Activated CD8-positive, alpha-beta memory T cell treated with anti-CD3 and anti-CD28 coated beads for 24 hours (primary cell): ENCODE data around the gene ANKRD53.

ENCODE experiments used
- DNase-seq: peaks from one replicate; pipeline ENCODE4 v3.0.0-alpha.2; 2020

ANKRD53 gene

DNA sequence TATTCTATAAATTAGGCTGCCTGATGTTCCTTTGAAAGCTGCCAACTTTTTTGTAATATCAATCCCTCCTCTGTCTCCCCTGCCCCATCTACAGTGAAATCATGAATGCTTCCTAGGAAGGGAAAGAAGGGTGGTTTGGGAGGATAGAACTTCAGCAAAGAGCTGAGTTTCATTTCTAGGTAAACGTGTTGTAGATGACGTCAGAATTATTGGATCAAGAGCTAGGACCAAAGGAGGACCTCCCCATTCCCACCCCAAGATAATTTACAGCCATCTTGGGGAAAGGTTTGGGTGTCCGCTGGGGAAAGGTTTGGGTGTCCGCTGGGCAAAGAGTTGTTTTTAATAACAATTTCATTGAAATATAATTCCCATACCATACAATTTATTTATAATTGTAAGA is 11.2 kb upstream of the ANKRD53 start:
- DNase-seq = no peak

DNA sequence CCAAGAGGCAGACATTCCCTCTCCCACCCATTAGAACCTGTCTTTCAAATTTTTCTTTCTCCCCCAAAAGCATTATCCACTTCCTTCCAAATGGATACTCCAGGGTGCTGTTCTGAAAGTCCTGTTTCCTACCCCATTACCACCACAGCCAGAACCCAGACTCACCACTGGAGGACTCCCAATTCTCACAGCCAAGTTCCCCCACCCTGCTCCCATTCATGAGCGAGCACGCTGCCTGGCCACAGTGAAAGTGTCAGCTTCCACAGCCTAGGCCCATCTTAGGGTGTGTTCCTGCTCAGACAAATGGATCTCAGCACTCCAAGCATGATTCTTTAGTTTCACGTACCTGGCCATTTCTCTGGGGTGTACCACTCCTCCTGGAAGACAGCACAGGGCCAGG is 3.8 kb upstream of the ANKRD53 start:
- DNase-seq = no peak

DNA sequence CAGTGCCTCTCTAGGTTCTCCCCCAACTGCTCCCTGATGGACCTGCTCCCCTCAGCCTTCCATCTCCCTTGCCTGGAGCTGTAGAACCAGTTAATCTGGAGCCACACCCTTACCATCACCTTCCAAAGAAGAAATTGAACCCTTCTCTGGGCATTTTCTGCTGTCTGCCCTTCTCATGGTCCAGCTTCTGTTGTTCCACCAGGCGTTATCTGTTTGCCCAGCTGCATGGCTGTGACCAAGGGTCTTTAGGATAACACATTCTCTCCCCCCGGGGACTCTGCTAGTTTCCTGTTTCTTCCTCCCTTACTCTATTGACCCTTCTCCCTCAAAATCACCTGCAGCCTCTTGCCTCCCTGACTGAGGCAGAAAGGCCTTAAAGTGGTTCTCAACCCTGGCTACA is 3.2 kb upstream of the ANKRD53 start:
- no peak for DNase-seq

DNA sequence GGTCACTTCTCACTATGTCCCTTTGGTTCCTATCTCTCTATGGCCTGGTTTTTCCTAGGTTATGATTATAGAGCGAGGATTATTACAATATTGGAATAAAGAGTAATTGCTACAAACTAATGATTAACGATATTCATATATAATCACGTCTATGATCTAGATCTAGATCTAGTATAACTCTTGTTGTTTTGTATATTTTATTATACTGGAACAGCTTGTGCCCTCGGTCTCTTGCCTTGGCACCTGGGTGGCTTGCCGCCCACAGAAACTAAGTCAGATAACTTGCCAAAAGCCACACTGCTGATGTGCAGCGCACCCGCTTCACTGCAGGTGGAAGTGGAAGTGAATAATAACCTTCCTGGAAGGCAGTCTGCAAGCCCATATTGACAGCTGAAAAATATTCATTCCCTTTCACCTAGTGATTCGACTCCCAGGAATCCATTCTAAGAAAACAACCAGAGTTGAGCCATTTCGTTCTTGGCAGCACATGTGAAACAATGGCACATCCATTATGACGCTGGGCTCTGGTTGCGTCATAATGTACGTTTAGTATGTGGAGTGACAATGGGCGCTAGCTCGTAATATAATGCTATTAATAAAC is 725 bp upstream of the ANKRD53 start:
- DNase-seq = no peak

DNA sequence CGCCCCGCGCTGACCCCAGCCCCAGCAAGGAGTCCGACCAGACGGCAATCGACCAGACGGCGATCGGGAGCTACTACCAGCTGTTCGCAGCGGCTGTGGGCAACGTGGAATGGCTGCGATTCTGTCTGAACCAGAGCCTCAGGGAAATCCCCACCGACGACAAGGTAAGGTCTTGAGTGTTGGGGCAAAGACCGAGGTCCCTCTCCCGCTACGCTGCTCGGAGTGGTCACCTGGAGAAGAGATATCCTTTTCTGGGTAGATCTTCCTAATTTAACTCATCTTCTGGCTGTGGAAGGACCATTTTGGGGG is 704 bp downstream of the ANKRD53 start:
- no peak for DNase-seq

DNA sequence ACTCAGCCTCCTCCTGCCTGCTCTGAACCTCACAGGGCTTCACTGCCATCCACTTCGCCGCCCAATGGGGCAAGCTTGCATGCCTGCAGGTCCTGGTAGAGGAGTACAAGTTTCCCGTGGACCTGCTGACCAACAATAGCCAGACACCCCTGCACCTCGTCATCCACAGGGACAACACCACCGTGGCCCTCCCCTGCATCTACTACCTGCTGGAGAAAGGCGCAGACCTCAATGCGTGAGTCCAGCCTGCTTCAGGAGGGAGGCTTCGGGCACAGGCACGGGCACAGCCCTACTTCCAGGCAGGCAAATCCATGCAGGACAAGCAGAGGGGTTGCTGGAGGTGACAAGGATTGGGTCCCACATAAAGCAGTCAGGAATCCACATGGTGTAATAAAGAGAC is 1.2 kb downstream of the ANKRD53 start:
- peak; percentile 56 for DNase-seq

DNA sequence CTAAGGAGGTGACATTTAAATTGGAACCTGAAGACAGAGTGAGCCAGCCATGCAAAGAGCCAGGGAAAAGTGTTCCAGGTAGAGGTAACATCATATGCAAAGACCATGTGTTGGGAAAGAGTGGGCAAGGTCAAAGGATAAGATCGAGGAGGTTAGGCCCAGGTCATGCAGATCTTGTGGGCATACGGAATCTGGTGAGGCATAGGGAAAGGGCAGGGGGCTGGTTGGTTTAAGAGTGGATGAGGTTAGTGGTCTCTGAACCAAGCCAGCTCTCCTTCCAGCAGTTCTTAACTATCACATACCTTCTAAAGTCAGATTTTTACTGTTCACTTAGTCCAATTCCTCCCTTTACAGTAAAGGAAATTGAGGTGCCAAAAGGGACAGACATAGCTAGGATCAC is 3.0 kb downstream of the ANKRD53 start:
- peak; percentile 28 for DNase-seq

DNA sequence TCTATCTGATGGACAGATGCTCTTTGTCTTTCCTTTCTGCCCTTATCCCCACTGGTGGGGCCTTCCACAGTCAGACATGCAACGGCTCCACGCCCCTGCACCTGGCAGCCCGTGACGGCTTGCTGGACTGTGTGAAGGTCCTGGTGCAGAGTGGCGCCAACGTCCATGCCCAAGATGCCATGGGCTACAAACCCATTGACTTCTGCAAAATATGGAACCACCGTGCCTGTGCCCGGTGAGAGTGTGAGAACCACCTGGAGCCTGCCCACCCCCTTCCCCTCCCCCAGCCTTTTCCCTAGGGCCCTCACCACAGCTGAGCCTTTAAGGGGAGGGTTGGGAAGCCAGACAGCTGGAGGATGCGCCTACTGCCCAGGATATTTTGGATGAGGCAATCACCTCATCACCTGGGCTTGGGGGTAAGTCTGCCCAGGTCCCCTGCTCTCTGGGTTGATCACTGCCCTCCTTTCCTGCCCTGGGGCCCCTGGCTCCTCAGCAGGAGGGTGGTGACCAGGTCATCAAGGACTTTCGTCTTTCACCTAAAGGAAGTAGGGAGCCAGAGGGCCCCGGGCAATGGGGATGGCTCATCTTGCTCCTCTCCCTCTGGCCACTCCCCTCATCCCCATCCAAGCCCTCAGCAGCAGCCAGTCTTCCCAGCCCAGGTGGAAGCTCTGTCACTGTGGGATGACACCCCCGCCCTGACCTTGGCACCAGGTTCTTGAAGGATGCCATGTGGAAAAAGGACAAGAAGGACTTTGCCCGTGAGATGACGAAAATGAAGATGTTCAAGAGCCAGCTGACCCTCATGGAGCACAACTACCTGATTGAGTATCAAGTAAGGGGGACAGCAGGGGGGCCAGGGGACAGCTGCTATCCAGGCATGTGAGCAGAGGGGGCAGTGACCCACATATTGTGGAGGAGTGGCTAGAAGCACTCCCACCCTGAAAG is 3.7 kb downstream of the ANKRD53 start:
- peak; percentile 45 for DNase-seq

DNA sequence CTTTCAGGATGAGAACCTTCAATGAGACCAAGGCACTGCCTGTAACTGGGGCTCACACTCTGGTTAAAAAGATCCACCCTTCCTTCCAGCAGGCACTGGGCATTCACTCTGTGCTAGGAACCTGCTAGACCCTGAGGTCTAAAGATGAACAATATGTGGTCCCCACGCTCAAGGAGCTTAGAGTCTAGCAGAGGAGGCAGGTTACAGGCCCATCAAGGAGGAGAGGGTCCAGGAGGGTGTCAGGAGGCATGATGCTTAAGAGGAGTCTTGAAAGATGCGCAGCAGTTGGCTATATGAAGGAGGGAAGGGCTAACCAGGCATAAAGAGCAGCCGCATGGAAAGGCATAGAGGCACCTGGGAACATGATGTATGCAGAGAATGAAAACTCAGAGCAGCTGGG is 4.5 kb downstream of the ANKRD53 start:
- DNase-seq = peak; percentile 51

DNA sequence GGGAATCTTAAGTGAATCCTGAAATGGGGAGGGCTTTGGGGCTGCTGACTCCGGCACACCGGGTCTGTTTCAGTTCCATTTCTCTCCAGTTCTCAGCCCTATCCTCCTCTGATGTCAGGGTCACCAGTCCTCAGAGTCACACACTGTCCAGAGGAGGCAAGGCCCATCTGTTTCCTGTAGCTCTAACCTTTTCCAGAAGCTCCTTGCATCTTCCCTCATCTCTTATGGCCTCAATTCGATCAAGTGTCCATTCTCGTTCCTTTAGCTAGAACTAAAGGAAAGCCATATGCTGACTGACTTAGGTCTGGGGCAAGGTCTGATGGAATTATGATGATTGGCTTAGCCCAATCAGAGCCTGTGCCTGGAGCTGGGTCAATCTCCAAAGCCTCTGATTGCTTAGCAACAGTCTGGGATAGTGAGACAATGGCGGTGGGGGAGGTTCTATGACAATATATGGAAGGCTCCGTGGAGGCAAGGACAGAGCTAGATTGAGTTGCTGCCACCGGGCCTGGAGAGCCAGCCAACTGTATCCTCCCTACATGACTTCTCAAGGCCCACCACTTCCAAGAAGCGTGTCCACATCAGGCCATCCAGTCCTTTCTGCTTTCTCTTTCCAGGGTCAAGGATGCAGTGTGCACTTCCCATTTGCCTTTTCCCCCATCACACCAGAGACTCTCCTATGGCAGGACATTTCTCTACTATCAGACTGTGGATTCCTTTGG is 5.2 kb downstream of the ANKRD53 start:
- DNase-seq = peak; percentile 46

DNA sequence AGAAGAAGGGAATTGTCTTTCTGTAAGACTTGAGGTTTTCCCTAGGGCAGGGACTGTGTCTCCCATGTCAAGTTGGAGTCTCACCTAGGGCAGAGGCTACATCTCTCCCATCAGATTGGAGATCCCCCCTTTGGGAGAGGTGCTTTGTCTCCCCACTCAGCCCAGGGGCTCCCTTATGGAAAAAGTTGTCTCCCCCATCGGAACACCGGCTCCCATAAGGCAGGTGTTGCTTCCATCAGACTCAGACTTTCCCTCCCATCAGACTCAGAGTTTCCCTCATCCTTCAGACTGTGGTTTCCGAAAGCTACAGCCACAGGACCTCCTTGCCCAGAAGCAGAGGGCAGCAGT is 5.8 kb downstream of the ANKRD53 start:
- no peak for DNase-seq

DNA sequence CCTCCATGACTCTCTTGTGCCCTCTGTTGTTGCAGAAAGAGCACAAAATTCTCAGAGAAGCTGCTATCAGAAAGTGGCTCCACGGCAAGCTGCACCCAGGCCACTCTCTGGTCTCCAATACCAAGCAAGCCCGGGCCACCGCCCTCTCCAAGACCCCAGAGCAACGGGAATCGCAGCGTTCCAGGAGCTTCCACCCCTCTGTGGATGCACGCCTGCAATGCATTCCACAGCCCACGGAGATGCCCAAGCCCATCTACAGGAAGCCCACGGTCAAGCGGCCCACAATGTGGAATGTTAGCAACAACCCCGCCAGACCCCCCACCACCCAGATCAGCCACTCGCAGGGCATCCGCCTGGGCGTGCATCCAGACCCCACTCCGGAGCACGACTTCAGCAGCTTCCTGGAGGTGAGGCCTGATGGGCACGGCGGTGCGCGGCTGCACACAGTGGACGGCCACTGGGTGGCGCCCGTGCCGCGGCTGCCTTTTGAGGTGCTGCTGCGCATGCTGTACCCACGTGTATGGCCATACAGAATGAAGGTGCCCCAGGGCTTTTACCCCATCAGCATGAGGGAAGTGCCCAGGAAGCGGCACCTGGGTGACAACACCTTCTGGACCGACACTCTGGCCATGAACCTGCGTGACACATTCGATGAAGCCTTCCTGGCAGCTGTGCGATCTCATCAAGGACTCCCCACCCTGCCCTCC is 6.3 kb downstream of the ANKRD53 start:
- peak; percentile 93 for DNase-seq

DNA sequence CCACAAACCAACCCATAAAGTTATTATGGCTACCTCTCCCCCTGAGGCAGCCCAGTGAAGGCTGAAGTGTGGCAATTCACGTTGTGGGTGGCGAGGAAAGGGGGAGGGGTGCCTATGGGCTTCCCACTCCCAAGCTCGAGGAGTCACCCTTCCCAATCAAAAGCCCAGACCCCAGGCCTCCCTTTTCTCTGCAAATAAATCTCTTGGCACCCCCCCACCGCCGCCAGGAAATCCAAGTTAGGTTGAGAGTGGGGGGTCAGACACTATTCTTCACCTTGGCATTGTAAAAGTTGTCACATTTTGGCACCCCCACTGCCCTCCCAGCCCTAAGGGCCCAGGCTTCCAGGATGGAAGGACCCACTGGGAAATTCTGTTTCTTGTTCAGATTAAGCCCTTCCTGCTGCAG is 6.9 kb downstream of the ANKRD53 start:
- no peak for DNase-seq

DNA sequence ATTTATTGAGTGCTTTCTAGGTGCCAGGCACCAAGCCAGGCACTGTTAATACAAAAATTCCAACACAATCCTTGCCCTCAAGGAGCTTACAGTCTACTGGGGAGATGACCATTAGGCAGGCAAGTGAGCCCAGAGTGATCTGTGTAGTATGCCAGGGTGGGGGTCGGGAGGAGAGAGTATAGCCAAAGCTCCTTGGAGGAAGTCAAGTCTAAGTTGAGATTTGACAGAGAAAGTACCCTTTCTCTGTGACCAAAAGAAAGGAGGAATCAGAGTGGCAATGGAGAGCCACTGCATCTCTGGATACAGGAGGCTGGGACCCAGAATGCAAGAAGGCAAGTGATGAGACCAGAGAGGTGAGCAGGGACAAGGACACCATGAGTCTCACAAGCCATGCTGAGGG is 7.5 kb downstream of the ANKRD53 start:
- peak; percentile 47 for DNase-seq

DNA sequence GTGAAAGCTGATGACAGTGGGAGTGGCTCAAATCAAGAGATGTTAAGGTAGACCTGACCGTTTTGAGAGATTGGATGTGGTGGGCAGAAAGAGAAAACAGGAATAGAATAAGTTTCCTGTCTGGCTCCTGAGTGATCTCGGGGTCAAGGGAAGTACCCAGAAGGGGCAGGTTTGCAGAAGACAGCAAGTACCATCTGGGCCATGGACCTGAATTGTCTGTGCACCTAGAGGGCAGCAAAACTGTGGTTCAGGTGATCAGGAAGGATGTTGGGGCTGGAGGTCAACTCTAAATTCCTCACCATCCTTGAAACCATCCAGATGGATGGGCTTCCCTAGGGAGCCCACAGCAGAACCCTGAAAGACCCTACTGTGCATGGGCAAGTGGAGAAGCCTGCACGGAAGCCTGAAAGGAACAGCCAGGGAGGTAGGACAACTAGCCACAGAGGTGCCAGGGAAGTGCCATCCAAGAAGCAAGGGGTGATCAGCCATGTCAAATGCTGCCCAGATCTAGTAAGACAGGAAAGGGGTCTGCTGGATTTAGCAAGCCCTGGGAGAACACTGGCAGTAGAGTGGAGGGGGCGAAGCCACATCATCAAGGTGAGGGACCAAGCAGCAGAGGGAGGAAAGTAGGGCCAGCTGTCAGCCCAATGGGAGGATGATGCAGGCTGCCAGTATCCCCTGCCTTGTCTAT is 8.2 kb downstream of the ANKRD53 start:
- DNase-seq = peak; percentile 52

DNA sequence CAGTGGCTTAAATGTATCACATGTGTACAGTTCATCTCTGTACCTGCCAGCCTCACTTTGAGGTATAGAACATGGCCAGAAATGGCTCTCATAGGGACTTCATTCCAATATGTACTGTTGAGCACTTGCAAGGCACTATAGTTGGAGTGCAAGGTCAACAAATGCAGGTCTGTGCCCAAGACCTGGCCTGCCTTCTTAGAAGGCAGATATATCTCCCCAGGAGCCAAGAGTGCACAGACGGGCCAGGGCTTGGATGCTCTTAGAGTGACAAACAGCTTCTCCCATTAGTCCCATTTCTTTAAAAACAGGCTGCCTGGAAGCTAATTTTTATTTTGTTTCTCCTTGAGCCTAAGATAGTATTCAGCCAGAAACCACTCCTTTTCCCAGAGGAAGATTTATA is 9.0 kb downstream of the ANKRD53 start:
- peak; percentile 19 for DNase-seq

DNA sequence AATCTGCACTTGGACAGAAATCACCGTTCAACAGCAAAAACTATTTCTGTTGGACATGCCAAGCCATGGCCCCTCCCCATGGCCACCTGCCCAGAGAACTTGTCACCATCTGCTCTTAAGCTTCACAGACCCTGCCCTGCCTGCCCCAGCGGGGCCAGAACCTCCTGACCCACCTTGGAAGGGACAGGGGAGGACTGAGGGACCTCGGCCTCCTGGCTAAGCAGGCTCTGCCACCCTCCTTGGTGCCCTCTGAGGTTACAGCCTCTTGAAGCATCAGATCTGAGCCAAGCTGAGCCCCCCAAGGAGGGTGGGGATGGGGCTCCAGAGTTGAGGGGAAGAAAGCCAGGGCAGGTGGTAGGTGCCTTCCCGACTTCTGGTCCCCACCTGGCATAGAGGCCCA is 9.7 kb downstream of the ANKRD53 start:
- peak; percentile 46 for DNase-seq

DNA sequence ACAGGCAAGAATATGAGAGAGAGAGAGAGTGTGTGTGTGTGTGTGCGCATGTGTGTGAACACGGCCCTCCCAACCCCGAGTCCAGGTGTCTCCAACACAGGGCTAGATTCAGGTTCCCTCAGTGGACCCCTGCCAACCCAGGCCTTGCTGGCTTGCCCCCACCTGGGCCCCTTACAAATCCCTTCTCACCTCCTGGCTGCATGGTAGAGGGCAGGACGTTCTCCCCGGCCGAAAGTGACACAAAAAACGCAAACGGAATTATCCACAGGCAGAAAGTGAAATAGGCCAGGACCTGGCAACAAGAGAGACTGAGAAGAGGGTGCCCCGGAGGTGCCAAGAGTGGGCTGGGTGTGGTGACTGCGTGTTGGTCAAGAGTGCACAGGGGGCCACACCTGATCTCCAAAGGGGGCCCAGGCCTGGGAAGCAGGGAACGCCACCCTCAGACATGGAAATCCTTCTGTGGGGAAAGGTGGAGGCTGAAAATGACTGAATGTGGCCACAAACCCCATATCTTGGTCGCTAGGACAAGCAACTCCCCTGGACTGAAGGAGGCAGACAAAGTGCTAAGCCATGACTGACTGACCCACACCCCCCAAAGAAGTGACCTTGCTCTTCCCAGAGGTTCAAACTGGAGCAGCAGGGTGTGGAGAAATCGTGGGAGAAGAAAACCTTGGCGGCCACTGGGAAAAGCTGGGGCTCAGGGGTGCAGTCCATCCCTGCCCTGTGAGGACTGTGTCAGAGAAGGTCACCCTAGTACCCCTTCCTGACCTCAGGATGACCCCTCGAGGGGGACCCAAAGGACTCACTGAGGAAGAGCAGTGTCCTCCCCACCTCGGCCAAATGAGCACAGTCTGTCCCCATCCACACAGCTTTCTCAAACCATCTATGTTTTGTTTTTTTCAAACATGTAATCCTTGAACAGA is 10.6 kb downstream of the ANKRD53 start:
- peak; percentile 50 for DNase-seq

DNA sequence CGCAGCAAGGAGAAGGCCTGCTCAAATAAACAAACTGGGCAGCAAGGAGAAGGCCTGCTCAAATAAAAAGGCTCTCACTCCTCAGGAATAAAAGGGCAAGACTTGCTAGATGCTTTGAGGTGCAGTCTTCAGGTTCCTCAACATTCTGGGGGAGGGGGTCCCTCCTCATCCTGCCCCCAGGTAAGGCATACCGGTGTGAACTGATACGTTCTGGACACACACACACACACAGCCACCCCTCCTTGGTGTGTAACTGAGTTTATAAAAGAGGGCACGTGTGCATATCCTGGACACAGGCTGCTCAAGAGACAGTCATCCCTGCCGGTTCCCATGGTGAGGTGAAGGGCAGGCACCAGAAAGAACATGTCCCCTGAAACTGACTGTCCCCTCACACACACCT is 11.8 kb downstream of the ANKRD53 start:
- DNase-seq = no peak

DNA sequence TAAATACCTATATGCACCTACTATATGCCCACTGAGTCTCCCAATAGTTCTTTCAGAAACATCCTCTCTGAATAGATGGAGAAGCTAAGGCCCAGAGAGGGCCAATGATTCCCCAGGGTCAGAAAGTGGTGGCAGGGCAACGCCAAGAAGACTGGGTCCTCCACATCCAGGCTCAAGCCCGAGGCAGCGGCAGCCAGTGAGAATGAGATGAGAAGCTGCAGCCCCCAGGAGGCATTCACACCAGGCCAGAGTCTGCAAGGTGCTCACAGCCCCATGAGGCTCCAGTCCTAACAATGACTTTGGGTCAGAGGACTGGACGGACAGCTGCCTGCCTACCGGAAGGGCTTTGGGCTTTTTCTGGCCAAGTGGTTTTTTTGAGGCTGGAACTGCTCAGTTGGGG is 12.7 kb downstream of the ANKRD53 start:
- DNase-seq = no peak

DNA sequence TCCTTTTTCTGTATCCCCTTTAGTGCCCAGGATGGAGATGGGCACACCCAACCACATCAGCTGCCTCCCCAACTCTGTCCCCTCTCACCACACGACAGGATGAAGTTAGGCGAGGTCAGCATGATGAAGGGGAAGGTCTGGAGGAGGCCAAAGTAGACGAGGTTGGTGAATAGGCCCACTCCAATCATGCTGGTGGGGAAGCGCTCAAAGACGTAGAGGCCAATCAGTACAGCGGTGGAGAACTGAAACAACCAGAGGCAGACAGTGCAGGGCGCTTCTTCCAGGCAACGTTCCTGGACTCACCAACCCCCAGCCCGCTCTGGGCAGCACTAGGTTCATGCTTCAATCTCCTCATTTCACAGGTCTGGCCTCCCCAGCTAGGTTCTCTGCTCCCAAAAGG is 13.3 kb downstream of the ANKRD53 start:
- DNase-seq = no peak
